Measurements from ENCODE around the gene TLCD1. TPM values are rescaled to one million over a fixed set of nuclear protein-coding genes. Genes with fewer than 3 reads are reported as not detected.

The TLCD1 gene
- total RNA-seq, 1 experiment from 2014 or later: 50.7 TPM

GRCh38 chr17:28714281-28714680 is 11.8 kb downstream of the TLCD1 start:
- H3K4me2 ChIP-seq (ENCODE audit: insufficient read depth, insufficient read length, low read length): no peak overlapping the region
- H2AK5ac ChIP-seq (ENCODE audit: insufficient read length, low read length): no peak overlapping the region
- Mint-ChIP-seq H3K4me1 (peaks cover 27 to 38% of the 10 kb centered on the region in 2 experiments), H3K9me3 (no peaks in the 10 kb centered on the region), H3K36me3 (ENCODE audit: insufficient read depth in 1 of 3, low read depth in 3 of 3) (peaks cover 23 to 38% (median 25%) of the 10 kb centered on the region in 3 experiments; a peak in 6 of 7 replicates), H3K27me3 (ENCODE audit: low read depth) (no peaks in the 10 kb centered on the region), H3K4me3 (peak overlapping the region in 1 of 2 experiments; percentile 26; a peak in 3 of 5 replicates), H3K27ac (no peak overlapping the region; a peak in 1 of 7 replicates)
- no peak overlapping the region for H2BK5ac ChIP-seq (ENCODE audit: insufficient read length, low read length)
- H3T11ph ChIP-seq (ENCODE audit: low read length): no peak overlapping the region
- H4K8ac ChIP-seq (replicated peaks; ENCODE audit: insufficient read length, low read depth, low read length): no peak overlapping the region
- TF ChIP-seq CTCF (conservative IDR thresholded peaks at IDR 0.05): no peak; the same call in 2 of the 3 replicates
- no peak overlapping the region for H3K18ac ChIP-seq (ENCODE audit: insufficient read length, low read depth, low read length)
- H4K91ac ChIP-seq (ENCODE audit: insufficient read length, low read depth, low read length): no peak overlapping the region
- no peak overlapping the region for H2AFZ ChIP-seq (ENCODE audit: low read length)
- no peak overlapping the region for H3K23ac ChIP-seq (ENCODE audit: insufficient read length, low read depth, low read length)
- H2BK120ac ChIP-seq (ENCODE audit: low read depth, low read length, poor library complexity, severe bottlenecking): no peak overlapping the region
- peaks cover 4% of the 10 kb centered on the region for H3K79me1 ChIP-seq (ENCODE audit: insufficient read depth, low read depth, low read length, poor library complexity, severe bottlenecking)
- peaks cover 35% of the 10 kb centered on the region for H3K23me2 ChIP-seq (ENCODE audit: insufficient read length, low read depth, low read length, poor library complexity, severe bottlenecking)
- DNase-seq: peak; percentile 30
- H4K5ac ChIP-seq (ENCODE audit: insufficient read length, low read depth, low read length): no peak overlapping the region
- no peak overlapping the region for H3K27ac ChIP-seq (ENCODE audit: insufficient read length, low read depth, low read length)
- no peak overlapping the region for H3K14ac ChIP-seq (ENCODE audit: insufficient read depth, low read length)
- H4K20me1 ChIP-seq (ENCODE audit: control insufficient read depth, insufficient read depth, insufficient read length): no peaks in the 10 kb centered on the region
- no peak overlapping the region for H3K56ac ChIP-seq (ENCODE audit: insufficient read length, low read depth, low read length)
- no peaks in the 10 kb centered on the region for H3K9me3 ChIP-seq (ENCODE audit: control insufficient read depth, low read depth, low read length)
- H3K4me1 ChIP-seq (ENCODE audit: insufficient read depth, low read length): peaks cover 3% of the 10 kb centered on the region; the same call in 1 of the 2 replicates
- H2BK20ac ChIP-seq (ENCODE audit: low read depth, low read length, poor library complexity, severe bottlenecking): no peak overlapping the region
- no peak overlapping the region for H3K4ac ChIP-seq (ENCODE audit: low read depth, low read length)
- H3K79me2 ChIP-seq (ENCODE audit: insufficient read depth, low read length): peaks cover 10% of the 10 kb centered on the region; the same call in 1 of the 2 replicates
- no CpG with 5 or more reads among the region's 3 CpGs for WGBS (ENCODE audit: extremely low coverage, insufficient read length, low lambda C conversion rate)
- no peak overlapping the region for H2BK12ac ChIP-seq (ENCODE audit: insufficient read length, low read depth, low read length)
- no peak overlapping the region for H2BK15ac ChIP-seq (ENCODE audit: low read depth, low read length)
- no peak overlapping the region for H3K9ac ChIP-seq (ENCODE audit: extremely low read depth, insufficient read length, low read length)
- no peaks in the 10 kb centered on the region for H3K27me3 ChIP-seq (ENCODE audit: insufficient read depth, low read length)

Data from H9 (cell line).